DOHH2 (cell line): ENCODE measurements around the gene MTARC2.

Experiments used
- H3F3A ChIP-seq: fragments of 200-600 bp; sonication (generic), shearing (Covaris generic); 2 replicates; pipeline ENCODE4 v1.6.0; 2016; ENCODE audit warnings: antibody characterized with exemption, mild to moderate bottlenecking; ENCODE audit not compliant: control insufficient read depth, insufficient read depth
- H3K27ac ChIP-seq: fragments of 200-600 bp; sonication (generic); 2 replicates; pipeline ENCODE4 v1.5.1; 2014; ENCODE audit warnings: low read depth, mild to moderate bottlenecking, low read length, moderate library complexity
- H3K27me3 ChIP-seq: fragments of 200-600 bp; sonication (generic); 2 replicates; pipeline ENCODE4 v1.6.1; 2014; ENCODE audit warnings: mild to moderate bottlenecking, low read length, mixed read lengths; ENCODE audit not compliant: control insufficient read depth
- H3K36me3 ChIP-seq: fragments of 200-600 bp; sonication (generic); 2 replicates; pipeline ENCODE4 v1.6.1; 2014; ENCODE audit warnings: mild to moderate bottlenecking, low read length, moderate library complexity, mixed read lengths; ENCODE audit not compliant: control insufficient read depth
- H3K4me1 ChIP-seq: fragments of 200-600 bp; sonication (generic); 2 replicates; pipeline ENCODE4 v1.6.1; 2014; ENCODE audit warnings: mild to moderate bottlenecking, low read length, mixed read lengths; ENCODE audit not compliant: control insufficient read depth
- H3K4me2 ChIP-seq: fragments of 200-600 bp; sonication (generic); 2 replicates; pipeline ENCODE4 v1.6.0; 2014; ENCODE audit warnings: mild to moderate bottlenecking, low read length, moderate library complexity
- H3K4me3 ChIP-seq: fragments of 200-600 bp; sonication (generic); 2 replicates; pipeline ENCODE4 v1.5.1; 2014; ENCODE audit warnings: mild to moderate bottlenecking, low read length, mixed read lengths
- H3K79me2 ChIP-seq: fragments of 200-600 bp; sonication (generic); 2 replicates; pipeline ENCODE4 v1.6.1; 2014; ENCODE audit warnings: mild to moderate bottlenecking, low read length, mixed read lengths; ENCODE audit not compliant: control insufficient read depth
- H3K9me2 ChIP-seq: fragments of 200-600 bp; sonication (generic); replicated peaks from 2 replicates; pipeline ENCODE4 v1.6.1; 2014; ENCODE audit warnings: mild to moderate bottlenecking, low read length, mixed read lengths; ENCODE audit not compliant: control insufficient read depth
- H3K9me3 ChIP-seq: fragments of 200-600 bp; sonication (generic); 2 replicates; pipeline ENCODE4 v1.6.1; 2014; ENCODE audit warnings: antibody characterized with exemption, low read length, mixed read lengths; ENCODE audit not compliant: control insufficient read depth, insufficient read depth
- H4K20me1 ChIP-seq: fragments of 200-600 bp; sonication (generic); 2 replicates; pipeline ENCODE4 v1.6.0; 2014; ENCODE audit warnings: low read depth, mild to moderate bottlenecking, antibody characterized with exemption, low read length, moderate library complexity; ENCODE audit not compliant: control insufficient read depth, insufficient read depth
- EZH2phosphoT487 ChIP-seq: fragments of 200-600 bp; sonication (generic); IDR thresholded peaks from 2 replicates; pipeline ENCODE4 v1.6.1; 2017; ENCODE audit warnings: borderline replicate concordance, mild to moderate bottlenecking, antibody characterized with exemption, low read length, moderate library complexity, mixed read lengths
- TF ChIP-seq, protein P1 (sequence below): fragments of 200-600 bp; sonication (generic); IDR thresholded peaks from one replicate; pipeline ENCODE4 v1.5.1; 2014; ENCODE audit warnings: antibody characterized with exemption, mild to moderate bottlenecking, low read depth, low read length; ENCODE audit not compliant: poor library complexity, severe bottlenecking

Gene MTARC2

DNA sequence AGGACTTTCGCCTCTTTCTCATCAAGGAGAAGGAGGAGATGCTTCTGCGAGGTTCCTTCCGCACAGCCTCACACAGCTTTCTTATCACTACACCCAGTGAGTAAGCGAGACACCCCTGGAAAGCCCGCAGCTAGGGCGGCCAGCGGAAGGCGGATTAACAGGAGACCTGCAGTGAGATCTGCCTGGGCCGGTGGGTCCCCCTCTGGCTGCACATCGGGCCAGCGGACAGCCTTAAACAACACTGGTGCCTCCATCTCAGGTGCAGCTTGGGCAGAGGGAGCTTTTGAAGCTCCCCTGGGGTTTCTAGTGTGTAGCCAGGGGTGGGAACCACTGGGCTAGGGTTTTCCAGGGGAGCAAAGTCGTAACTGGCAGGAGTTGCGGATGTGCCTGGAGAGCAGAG is 21.1 kb downstream of the MTARC2 start:
- H3K27ac ChIP-seq, result no peak overlapping the region
- H3K9me2 ChIP-seq, result no peaks in the 10 kb centered on the region
- no peak overlapping the region for H3K4me3 ChIP-seq
- H4K20me1 ChIP-seq, result no peaks in the 10 kb centered on the region
- no peak overlapping the region for H3K4me2 ChIP-seq
- no peaks in the 10 kb centered on the region for H3K36me3 ChIP-seq
- H3K4me1 ChIP-seq, result peaks cover 6% of the 10 kb centered on the region
- TF ChIP-seq EZH2phosphoT487, result no peak
- TF ChIP-seq, protein P1, sequence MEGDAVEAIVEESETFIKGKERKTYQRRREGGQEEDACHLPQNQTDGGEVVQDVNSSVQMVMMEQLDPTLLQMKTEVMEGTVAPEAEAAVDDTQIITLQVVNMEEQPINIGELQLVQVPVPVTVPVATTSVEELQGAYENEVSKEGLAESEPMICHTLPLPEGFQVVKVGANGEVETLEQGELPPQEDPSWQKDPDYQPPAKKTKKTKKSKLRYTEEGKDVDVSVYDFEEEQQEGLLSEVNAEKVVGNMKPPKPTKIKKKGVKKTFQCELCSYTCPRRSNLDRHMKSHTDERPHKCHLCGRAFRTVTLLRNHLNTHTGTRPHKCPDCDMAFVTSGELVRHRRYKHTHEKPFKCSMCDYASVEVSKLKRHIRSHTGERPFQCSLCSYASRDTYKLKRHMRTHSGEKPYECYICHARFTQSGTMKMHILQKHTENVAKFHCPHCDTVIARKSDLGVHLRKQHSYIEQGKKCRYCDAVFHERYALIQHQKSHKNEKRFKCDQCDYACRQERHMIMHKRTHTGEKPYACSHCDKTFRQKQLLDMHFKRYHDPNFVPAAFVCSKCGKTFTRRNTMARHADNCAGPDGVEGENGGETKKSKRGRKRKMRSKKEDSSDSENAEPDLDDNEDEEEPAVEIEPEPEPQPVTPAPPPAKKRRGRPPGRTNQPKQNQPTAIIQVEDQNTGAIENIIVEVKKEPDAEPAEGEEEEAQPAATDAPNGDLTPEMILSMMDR, result no peak
- no peaks in the 10 kb centered on the region for H3K79me2 ChIP-seq
- peaks cover 14% of the 10 kb centered on the region for H3K27me3 ChIP-seq
- H3F3A ChIP-seq, result no peaks in the 10 kb centered on the region
- H3K9me3 ChIP-seq, result no peaks in the 10 kb centered on the region

- peak overlapping the region; percentile 67 for H3K4me2 ChIP-seq
- H3F3A ChIP-seq, result no peaks in the 10 kb centered on the region
- H3K27ac ChIP-seq, result no peak overlapping the region
- no peaks in the 10 kb centered on the region for H3K9me3 ChIP-seq
- peaks cover 6% of the 10 kb centered on the region for H3K4me1 ChIP-seq
- H4K20me1 ChIP-seq, result no peaks in the 10 kb centered on the region
- H3K27me3 ChIP-seq, result peaks cover 14% of the 10 kb centered on the region
- H3K36me3 ChIP-seq, result no peaks in the 10 kb centered on the region
- no peaks in the 10 kb centered on the region for H3K79me2 ChIP-seq
- peak overlapping the region; percentile 54 for H3K4me3 ChIP-seq
- TF ChIP-seq, protein P1, result no peak
- no peak for TF ChIP-seq EZH2phosphoT487
- H3K9me2 ChIP-seq, result no peaks in the 10 kb centered on the region
Measured at GRCh38 chr1:220770245-220770913, 22.3 kb downstream of the MTARC2 start.

DNA sequence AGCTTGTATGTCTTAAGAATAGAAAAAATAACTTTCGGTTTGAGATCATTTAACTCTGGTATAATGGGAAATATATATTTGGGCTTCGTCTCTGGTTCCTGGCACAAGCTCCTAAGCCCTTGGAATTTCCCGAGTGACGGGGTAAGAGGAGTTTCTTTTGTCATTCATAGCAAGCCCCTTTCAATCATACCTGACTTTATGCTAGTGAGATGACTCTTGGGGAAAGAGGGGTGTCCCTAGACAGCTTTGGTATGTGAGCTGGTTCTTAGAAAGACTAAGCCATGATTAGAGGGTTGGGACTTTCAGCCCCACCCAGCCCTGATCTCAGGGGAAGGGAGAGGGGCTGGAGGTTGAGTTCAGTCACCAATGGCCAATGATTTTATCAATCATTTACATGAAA is 24.7 kb downstream of the MTARC2 start:
- no peaks in the 10 kb centered on the region for H3K9me3 ChIP-seq
- TF ChIP-seq, protein P1, result no peak
- no peak for TF ChIP-seq EZH2phosphoT487

More for the DNA sequence above, 24.7 kb downstream of the MTARC2 start:
- Histone ChIP-seq H4K20me1 (no peaks in the 10 kb centered on the region), H3K27me3 (peaks cover 14% of the 10 kb centered on the region), H3K4me1 (peaks cover 6% of the 10 kb centered on the region), H3K36me3 (no peaks in the 10 kb centered on the region), H3K27ac (no peak overlapping the region), H3K79me2 (no peaks in the 10 kb centered on the region), H3K9me2 (no peaks in the 10 kb centered on the region), H3F3A (no peaks in the 10 kb centered on the region), H3K4me3 (no peak overlapping the region), H3K4me2 (no peak overlapping the region)
